GM21528 (cell line): ENCODE data around the gene COL20A1.
"Not testable (repeated sequence)": the region's sequence is repeated elsewhere in the genome, so short reads cannot be mapped to it uniquely, and the experiment has no call there.

Experiments
- ATAC-seq: cut with Tn5 transposase; IDR thresholded peaks from one replicate; pipeline ENCODE4 v1.9.1; 2021; ENCODE audit warnings: mild to moderate bottlenecking, moderate library complexity; ENCODE audit not compliant: unreplicated experiment, low FRiP score

Gene COL20A1

DNA sequence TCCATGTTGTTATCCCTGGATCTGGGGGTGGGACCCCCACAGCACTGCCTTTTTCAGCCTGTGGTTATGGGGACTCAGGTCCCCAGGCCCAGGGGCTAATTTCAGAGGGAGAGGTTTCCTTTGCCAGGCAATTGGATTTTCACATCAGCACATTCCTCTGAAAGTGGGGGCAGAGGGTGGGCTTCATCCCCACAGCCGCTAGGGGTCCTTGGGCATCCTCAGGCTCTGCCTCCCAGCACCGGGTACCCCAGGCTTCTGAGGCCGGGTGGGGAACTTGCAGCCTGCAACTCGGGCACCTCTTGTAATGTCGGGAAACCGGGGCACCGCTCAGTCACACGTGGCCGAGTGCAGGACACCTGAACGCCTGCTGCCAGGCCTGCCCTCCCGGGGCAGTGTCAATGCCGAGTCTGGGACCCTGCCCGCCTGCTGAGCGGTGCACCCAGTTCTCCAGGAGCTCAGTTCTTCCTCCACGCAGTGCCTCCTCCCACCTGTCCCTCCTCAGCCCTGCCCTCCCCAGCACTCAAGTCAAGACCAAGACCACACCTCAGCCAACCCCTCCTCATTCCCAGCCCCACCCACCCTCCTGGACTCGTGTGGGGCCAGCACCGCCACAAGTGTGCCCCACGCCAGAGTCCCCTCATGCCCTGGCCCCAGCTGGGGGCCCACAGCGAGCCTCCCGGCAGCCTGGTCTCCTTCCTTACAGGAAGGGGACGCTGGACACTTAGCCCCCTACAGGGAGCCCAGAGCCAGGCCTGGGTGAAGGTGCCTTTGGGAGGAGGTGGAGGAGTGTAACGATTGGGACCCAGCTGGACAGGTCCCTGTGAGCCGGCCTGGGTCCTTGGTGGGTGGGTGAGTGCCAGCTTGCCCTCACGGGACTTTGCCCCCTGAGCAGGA, 77.0 kb downstream of the COL20A1 start:
- no peak for ATAC-seq

DNA sequence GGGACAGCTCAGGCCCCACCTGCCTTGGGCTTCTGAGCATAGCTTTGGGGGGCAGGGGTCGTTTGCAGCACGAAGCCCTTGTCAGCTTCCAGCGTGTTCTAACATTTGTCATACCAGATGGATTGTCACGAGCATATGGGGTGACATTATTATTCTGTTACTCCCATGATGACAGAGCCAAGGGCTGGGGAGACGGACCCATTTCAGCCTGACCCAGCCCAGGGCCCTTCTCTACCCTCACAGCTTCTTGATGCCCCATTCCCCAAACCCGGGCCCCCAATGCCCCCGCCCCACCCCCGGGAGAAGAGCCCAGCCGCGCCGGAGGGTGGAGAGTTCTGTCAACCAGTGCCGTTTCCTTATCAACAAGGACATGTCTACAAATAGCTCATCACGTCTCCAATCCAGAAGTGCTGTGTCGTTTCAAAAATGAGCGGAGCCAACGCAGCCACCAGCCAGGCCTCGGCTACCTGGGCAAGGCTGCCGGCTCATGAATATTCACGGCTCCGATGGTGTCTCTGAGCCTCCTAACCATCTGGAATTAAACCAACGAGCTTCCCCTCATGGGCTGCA, 77.7 kb downstream of the COL20A1 start:
- no peak for ATAC-seq

- no peak for ATAC-seq
Observed at GRCh38 chr20:63371291-63371865, 78.4 kb downstream of the COL20A1 start.

- no peak for ATAC-seq
Observed at GRCh38 chr20:63372971-63373885, 80.2 kb downstream of the COL20A1 start.

GRCh38 chr20:63373996-63374395, 81.0 kb downstream of the COL20A1 start:
- ATAC-seq = no peak

- no peak for ATAC-seq
Observed at GRCh38 chr20:63374504-63374903, 81.5 kb downstream of the COL20A1 start.

DNA sequence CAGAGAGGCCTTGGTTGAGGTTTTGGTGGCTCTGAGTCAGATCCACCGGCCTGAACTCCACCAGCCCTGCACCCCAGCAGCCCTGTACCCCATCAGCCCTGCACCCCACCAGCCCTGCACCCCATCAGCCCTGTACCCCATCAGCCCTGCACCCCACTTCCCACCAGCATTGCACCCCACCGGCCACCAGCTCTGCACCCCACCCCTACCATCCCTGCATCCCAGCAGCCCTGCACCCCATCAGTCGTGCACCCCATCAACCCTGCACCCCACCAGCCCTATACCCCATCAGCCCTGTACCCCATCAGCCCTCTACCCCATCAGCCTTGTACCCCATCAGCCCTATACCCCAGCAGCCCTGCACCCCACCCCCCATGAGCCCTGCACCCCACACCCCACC, 82.5 kb downstream of the COL20A1 start:
- no peak for ATAC-seq

- no peak for ATAC-seq
Observed at GRCh38 chr20:63376283-63377250, 83.6 kb downstream of the COL20A1 start.

GRCh38 chr20:63377256-63377941, 84.4 kb downstream of the COL20A1 start:
- ATAC-seq = no peak

GRCh38 chr20:63377951-63378381, 85.0 kb downstream of the COL20A1 start:
- ATAC-seq = no peak

GRCh38 chr20:63378626-63379025, 85.6 kb downstream of the COL20A1 start:
- ATAC-seq = no peak

DNA sequence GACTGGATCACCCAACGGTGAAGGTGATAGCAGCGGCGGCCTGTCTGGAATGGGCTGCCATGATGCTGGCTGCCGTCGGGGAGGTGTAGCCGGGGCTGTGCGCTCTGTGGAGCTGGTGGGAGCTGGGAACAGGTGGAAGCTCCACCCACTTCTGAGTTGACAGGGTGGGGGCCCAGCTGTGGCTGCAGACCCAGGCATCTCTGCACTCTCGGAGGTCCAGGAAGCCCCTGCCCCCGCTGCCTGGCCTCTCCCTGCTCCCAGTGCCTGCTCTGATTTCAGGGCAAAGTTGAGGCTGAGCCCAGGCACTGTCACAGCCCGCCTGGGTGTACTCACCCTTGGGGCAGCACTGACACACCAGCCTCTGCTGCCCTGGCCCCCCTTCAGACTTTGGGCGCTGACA, 86.3 kb downstream of the COL20A1 start:
- no peak for ATAC-seq

DNA sequence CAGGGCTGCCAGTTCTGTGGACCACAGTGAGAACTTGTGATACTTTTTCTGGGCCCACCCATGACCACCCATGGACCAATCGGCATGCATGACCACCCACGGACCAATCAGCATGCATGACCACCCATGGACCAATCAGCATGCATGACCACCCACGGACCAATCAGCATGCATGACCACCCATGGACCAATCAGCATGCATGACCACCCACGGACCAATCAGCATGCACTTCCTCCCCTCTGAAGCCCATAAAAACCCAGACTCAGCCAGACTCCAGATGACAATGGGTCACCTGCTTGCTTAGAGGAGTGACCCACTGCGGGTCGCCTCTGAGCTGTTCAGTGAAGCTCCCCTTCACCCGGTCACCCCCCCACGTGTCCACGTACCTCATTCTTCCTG, 86.9 kb downstream of the COL20A1 start:
- ATAC-seq = not testable (repeated sequence)

DNA sequence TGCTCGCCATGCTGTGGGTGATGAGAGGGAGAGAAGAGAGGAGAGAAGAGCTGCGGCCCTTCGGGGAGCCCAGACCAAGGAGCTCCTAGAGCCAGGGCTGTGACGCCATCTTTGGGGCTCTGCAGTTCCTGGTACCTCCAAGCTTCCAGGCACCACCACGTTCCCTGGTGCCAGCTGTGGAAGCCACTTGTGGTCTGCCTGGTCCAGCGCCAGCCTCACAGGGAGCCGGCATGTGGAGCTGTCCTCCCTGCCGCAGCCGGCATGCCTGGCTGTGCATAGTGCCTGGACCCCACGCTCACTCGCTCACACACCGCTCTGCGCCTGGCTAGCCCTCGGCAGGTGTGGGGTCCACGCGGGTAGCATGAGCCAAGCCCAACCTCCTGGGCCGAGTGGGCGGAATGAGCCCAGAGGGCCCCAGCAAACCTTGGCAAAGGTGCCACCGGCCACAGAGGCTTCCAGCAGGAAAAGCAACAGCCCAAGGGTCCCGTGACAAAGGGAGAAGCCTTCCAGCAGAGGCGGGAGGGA, 87.4 kb downstream of the COL20A1 start:
- no peak for ATAC-seq

DNA sequence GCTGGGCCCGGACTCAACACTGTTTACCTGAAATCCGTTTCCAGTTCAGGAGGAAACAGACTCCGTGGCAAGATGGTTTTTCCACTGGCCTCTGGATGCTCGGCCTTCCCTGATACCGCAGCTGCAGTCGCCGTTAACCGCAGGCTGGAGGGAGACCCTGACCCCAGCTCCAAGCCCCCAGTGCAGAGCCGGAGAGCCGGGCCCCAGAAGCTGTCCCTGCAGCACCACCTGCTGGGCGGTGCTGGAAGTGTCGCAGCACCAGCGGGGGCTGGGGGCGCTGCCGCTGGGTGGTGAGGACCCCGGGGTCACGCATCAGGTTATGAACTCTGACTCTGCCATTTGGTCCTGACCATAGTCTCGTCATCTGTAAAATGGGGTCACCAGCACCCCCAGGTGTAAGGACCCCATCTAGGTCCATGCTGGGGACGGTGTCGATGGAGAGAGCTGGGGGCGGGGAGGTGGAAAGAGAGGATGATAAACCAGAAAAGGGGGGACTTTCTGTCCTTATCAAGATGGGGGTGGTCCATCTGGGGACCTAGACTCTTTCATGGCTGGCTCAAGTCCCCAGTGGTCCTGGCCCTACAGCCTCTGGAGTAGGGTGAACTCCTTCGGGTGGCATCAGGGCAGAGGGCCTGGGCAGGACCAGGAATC, 88.9 kb downstream of the COL20A1 start:
- ATAC-seq = no peak

- ATAC-seq = no peak
Observed at GRCh38 chr20:63382551-63383300, 89.7 kb downstream of the COL20A1 start.

DNA sequence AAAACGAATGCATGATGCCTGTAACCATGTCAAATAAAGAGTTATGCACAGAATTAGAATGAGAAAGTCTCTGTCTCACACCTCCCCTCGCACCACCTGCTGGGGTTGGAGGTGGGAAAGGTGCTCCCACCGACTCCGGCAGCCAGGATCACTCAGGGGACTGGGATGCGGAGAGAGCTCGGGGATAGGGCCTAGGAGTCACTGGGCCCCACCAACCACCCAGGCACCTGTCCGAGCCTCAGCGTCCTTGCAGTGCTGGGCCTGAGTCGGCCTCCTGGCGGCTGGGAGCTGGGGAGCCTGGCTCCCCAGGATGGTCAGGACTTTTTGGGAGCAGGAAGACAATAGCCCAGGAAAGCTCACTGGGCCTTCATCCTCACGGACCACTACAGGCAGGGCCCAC, 90.6 kb downstream of the COL20A1 start:
- no peak for ATAC-seq
